Neuronal stem cell (in vitro differentiated cells): ENCODE data around the gene SMCO2.

Experiments
- DNase-seq: peaks from one replicate; pipeline ENCODE4 v3.0.0-alpha.2; 2013; ENCODE audit warnings: low spot score
- H2AFZ ChIP-seq: one replicate; pipeline ENCODE4 v1.6.1; 2013; ENCODE audit warnings: mild to moderate bottlenecking, low read length, inconsistent platforms
- H2AK5ac ChIP-seq: 2 replicates; pipeline ENCODE4 v1.6.1; 2013; ENCODE audit warnings: low read depth, mild to moderate bottlenecking, inconsistent platforms, low read length, moderate library complexity, mixed read lengths
- H2BK120ac ChIP-seq: 2 replicates; pipeline ENCODE4 v1.6.1; 2013; ENCODE audit warnings: low read depth, mild to moderate bottlenecking, inconsistent platforms, low read length, moderate library complexity, mixed read lengths
- H2BK12ac ChIP-seq: one replicate; pipeline ENCODE4 v1.6.1; 2013; ENCODE audit warnings: low read length, inconsistent platforms
- H2BK15ac ChIP-seq: 2 replicates; pipeline ENCODE4 v1.6.1; 2013; ENCODE audit warnings: mild to moderate bottlenecking, low read length, inconsistent platforms, mixed read lengths
- H2BK5ac ChIP-seq: one replicate; pipeline ENCODE4 v1.6.1; 2013; ENCODE audit warnings: inconsistent platforms, mild to moderate bottlenecking, low read length, moderate library complexity
- H3K14ac ChIP-seq: one replicate; pipeline ENCODE4 v1.6.1; 2013; ENCODE audit warnings: low read length, inconsistent platforms
- H3K18ac ChIP-seq: 2 replicates; pipeline ENCODE4 v1.6.1; 2013; ENCODE audit warnings: low read length, inconsistent platforms
- H3K23ac ChIP-seq: 2 replicates; pipeline ENCODE4 v1.6.1; 2013; ENCODE audit warnings: low read depth, mild to moderate bottlenecking, mixed read lengths, low read length, inconsistent platforms; ENCODE audit not compliant: poor library complexity
- H3K27ac ChIP-seq: replicated peaks from 3 replicates; pipeline ENCODE4 v1.5.1; 2013; ENCODE audit warnings: low read length, inconsistent platforms
- H3K27me3 ChIP-seq, 3 experiments: 2 replicates each; pipeline ENCODE4 v1.6.1; 2013; ENCODE audit warnings: low read length in 3 of 3, mild to moderate bottlenecking in 2 of 3, inconsistent platforms in 1 of 3, low read depth in 1 of 3, mixed read lengths in 1 of 3, moderate library complexity in 1 of 3; ENCODE audit not compliant: control insufficient read depth in 3 of 3, insufficient read depth in 3 of 3
- H3K36me3 ChIP-seq, 2 donors: replicated peaks in 1 of 2; 2 replicates each; pipeline ENCODE4 v1.6.1; 2013; ENCODE audit warnings: low read length in 2 of 2; ENCODE audit not compliant: control insufficient read depth in 2 of 2, insufficient read depth in 2 of 2
- H3K4ac ChIP-seq: 2 replicates; pipeline ENCODE4 v1.6.1; 2013; ENCODE audit warnings: inconsistent platforms, mild to moderate bottlenecking, low read length, moderate library complexity
- H3K4me1 ChIP-seq, 2 donors: 1 replicate in 1 of 2; 2 replicates in 1 of 2; pipeline ENCODE4 v1.6.1; 2013; ENCODE audit warnings: low read length in 2 of 2, low read depth in 1 of 2; ENCODE audit not compliant: control insufficient read depth in 2 of 2, insufficient read depth in 1 of 2
- H3K4me2 ChIP-seq: one replicate; pipeline ENCODE4 v1.6.1; 2013; ENCODE audit warnings: mild to moderate bottlenecking, low read length, inconsistent platforms; ENCODE audit not compliant: insufficient read depth, poor library complexity, severe bottlenecking
- H3K4me3 ChIP-seq, 2 donors: 2 replicates each; pipeline ENCODE4 v1.5.1; 2013; ENCODE audit warnings: low read length in 2 of 2, mild to moderate bottlenecking in 2 of 2, inconsistent platforms in 1 of 2, moderate library complexity in 1 of 2
- H3K79me1 ChIP-seq: one replicate; pipeline ENCODE4 v1.6.1; 2013; ENCODE audit warnings: low read depth, mild to moderate bottlenecking, inconsistent platforms, low read length, moderate library complexity
- H3K9ac ChIP-seq: one replicate; pipeline ENCODE4 v1.6.1; 2013; ENCODE audit warnings: mild to moderate bottlenecking, low read depth, low read length, inconsistent platforms; ENCODE audit not compliant: poor library complexity
- H3K9me3 ChIP-seq, 2 donors: replicated peaks in 1 of 2; 2 replicates each; pipeline versions ENCODE3 to v1.6.1; 2013; ENCODE audit warnings: low read length in 2 of 2, mild to moderate bottlenecking in 2 of 2, inconsistent platforms in 1 of 2, low read depth in 1 of 2, mixed read lengths in 1 of 2, moderate library complexity in 1 of 2; ENCODE audit not compliant: control insufficient read depth in 2 of 2, insufficient read depth in 1 of 2
- H4K8ac ChIP-seq: one replicate; pipeline ENCODE4 v1.6.1; 2013; ENCODE audit warnings: low read depth, mild to moderate bottlenecking, inconsistent platforms, low read length, moderate library complexity
- H4K91ac ChIP-seq: one replicate; pipeline ENCODE4 v1.6.1; 2013; ENCODE audit warnings: low read length, low read depth, mild to moderate bottlenecking, inconsistent platforms; ENCODE audit not compliant: poor library complexity
- WGBS, 2 donors: extraction: QIAGEN DNeasy Blood & Tissue Kit; methylation state at CpG; one replicate each; pipeline ENCODE4 v1.1.7; 2013; ENCODE audit warnings: missing lambda C conversion rate in 2 of 2, mixed read lengths in 1 of 2; ENCODE audit not compliant: insufficient read length in 2 of 2, insufficient replicate concordance in 1 of 2; ENCODE audit errors: extremely low coverage in 2 of 2; 5-methylcytosine and 5-hydroxymethylcytosine counted together

The SMCO2 gene

GRCh38 chr12:27493260-27493940 is 46.9 kb downstream of the SMCO2 start:
- Histone ChIP-seq H2BK12ac (no peak overlapping the region), H3K14ac (no peak overlapping the region), H3K9me3 (no peaks in the 10 kb centered on the region), H2AK5ac (no peak overlapping the region), H3K18ac (no peak overlapping the region), H2AFZ (no peak overlapping the region), H3K23ac (no peak overlapping the region), H3K27me3 (no peaks in the 10 kb centered on the region), H3K79me1 (no peaks in the 10 kb centered on the region), H3K4ac (no peak overlapping the region), H4K8ac (no peak overlapping the region), H3K36me3 (no peaks in the 10 kb centered on the region), H2BK5ac (no peak overlapping the region), H3K9ac (no peak overlapping the region), H2BK15ac (no peak overlapping the region), H3K27ac (no peak overlapping the region), H3K4me1 (no peaks in the 10 kb centered on the region), H3K4me2 (no peak overlapping the region), H3K4me3 (no peak overlapping the region), H2BK120ac (no peak overlapping the region), H4K91ac (no peak overlapping the region)
- DNase-seq = no peak
- WGBS, 2 donors = no CpG with 5 or more reads among the region's 6 CpGs

- no peaks in the 10 kb centered on the region for H3K36me3 ChIP-seq
- no peak overlapping the region for H3K4me2 ChIP-seq
- H3K18ac ChIP-seq = no peak overlapping the region
- H2BK5ac ChIP-seq = no peak overlapping the region
- H4K91ac ChIP-seq = no peak overlapping the region
- H3K4me3 ChIP-seq = no peak overlapping the region
- no peak overlapping the region for H2BK12ac ChIP-seq
- no peaks in the 10 kb centered on the region for H3K4me1 ChIP-seq
- no peak overlapping the region for H3K27ac ChIP-seq
- H3K4ac ChIP-seq = no peak overlapping the region
- H4K8ac ChIP-seq = no peak overlapping the region
- H3K9ac ChIP-seq = no peak overlapping the region
- no peak for DNase-seq
- no peak overlapping the region for H2BK120ac ChIP-seq
- no peak overlapping the region for H3K14ac ChIP-seq
- no peak overlapping the region for H2AK5ac ChIP-seq
- H2AFZ ChIP-seq = no peak overlapping the region
- H3K79me1 ChIP-seq = no peaks in the 10 kb centered on the region
- no CpG with 5 or more reads among the region's 3 CpGs for WGBS, 2 donors
- no peak overlapping the region for H3K23ac ChIP-seq
- no peaks in the 10 kb centered on the region for H3K9me3 ChIP-seq
- no peaks in the 10 kb centered on the region for H3K27me3 ChIP-seq
- H2BK15ac ChIP-seq = no peak overlapping the region
Measured at GRCh38 chr12:27497446-27497845, 50.9 kb downstream of the SMCO2 start.

GRCh38 chr12:27498149-27498548 is 51.6 kb downstream of the SMCO2 start:
- Histone ChIP-seq H2AFZ (no peak overlapping the region), H2BK5ac (no peak overlapping the region), H3K14ac (no peak overlapping the region), H3K4me2 (no peak overlapping the region), H2BK12ac (no peak overlapping the region), H2BK15ac (no peak overlapping the region), H3K4ac (no peak overlapping the region), H3K27me3 (no peaks in the 10 kb centered on the region), H3K23ac (no peak overlapping the region), H3K9ac (no peak overlapping the region), H3K9me3 (no peaks in the 10 kb centered on the region), H3K27ac (no peak overlapping the region), H3K4me3 (no peak overlapping the region), H3K36me3 (no peaks in the 10 kb centered on the region), H2AK5ac (no peak overlapping the region), H2BK120ac (no peak overlapping the region), H4K8ac (no peak overlapping the region), H3K4me1 (no peaks in the 10 kb centered on the region), H4K91ac (no peak overlapping the region), H3K18ac (no peak overlapping the region), H3K79me1 (no peaks in the 10 kb centered on the region)
- no CpG with 5 or more reads among the region's 4 CpGs for WGBS, 2 donors
- no peak for DNase-seq

GRCh38 chr12:27498761-27499160 is 52.2 kb downstream of the SMCO2 start:
- Histone ChIP-seq H3K4me1 (no peaks in the 10 kb centered on the region), H3K9me3 (no peaks in the 10 kb centered on the region), H3K27me3 (no peaks in the 10 kb centered on the region), H3K79me1 (no peaks in the 10 kb centered on the region), H4K8ac (no peak overlapping the region), H3K27ac (no peak overlapping the region), H3K36me3 (no peaks in the 10 kb centered on the region), H3K4me3 (no peak overlapping the region), H2AFZ (no peak overlapping the region), H3K18ac (no peak overlapping the region), H2BK120ac (no peak overlapping the region), H3K9ac (no peak overlapping the region), H2BK5ac (no peak overlapping the region), H3K4me2 (no peak overlapping the region), H4K91ac (no peak overlapping the region), H3K23ac (no peak overlapping the region), H2BK15ac (no peak overlapping the region), H2AK5ac (no peak overlapping the region), H3K14ac (no peak overlapping the region), H2BK12ac (no peak overlapping the region), H3K4ac (no peak overlapping the region)
- no CpG with 5 or more reads among the region's 5 CpGs for WGBS, 2 donors
- DNase-seq = no peak
